Endothelial cell of umbilical vein (primary cell): Measurements from ENCODE around the gene CASKIN1.

ENCODE experiments used
- EZH2 ChIP-seq: IDR thresholded peaks from 2 replicates; pipeline ENCODE4 v1.6.1; 2012; ENCODE audit warnings: borderline replicate concordance, low read depth, mild to moderate bottlenecking, moderate library complexity, low read length, inconsistent platforms; ENCODE audit not compliant: severe bottlenecking
- FOS ChIP-seq: IDR thresholded peaks from 2 replicates; pipeline ENCODE4 v1.6.1; 2011; ENCODE audit warnings: mild to moderate bottlenecking, low read length, moderate library complexity, borderline replicate concordance; ENCODE audit not compliant: insufficient read depth
- GATA2 ChIP-seq: IDR thresholded peaks from 2 replicates; pipeline ENCODE4 v1.7.0; 2011; ENCODE audit warnings: low read depth, mild to moderate bottlenecking, moderate library complexity, mixed read lengths, low read length; ENCODE audit not compliant: insufficient read length, insufficient read depth
- MYC ChIP-seq: IDR thresholded peaks from one replicate; pipeline ENCODE4 v1.6.1; 2011; ENCODE audit warnings: mild to moderate bottlenecking, low read depth, low read length
- POLR2A ChIP-seq: IDR thresholded peaks from 2 replicates; pipeline ENCODE4 v1.6.1; 2012; ENCODE audit warnings: low read depth, mild to moderate bottlenecking, control low read depth, low read length
- POLR2AphosphoS5 ChIP-seq: IDR thresholded peaks from 2 replicates; pipeline ENCODE4 v1.6.1; 2012; ENCODE audit warnings: low read depth, mild to moderate bottlenecking, control low read depth, low read length, moderate library complexity; ENCODE audit not compliant: insufficient read depth
- TF ChIP-seq, protein P1 (sequence below), 2 donors: IDR thresholded peaks; 1 replicate in 1 of 2; 2 replicates in 1 of 2; pipeline ENCODE4 v1.5.1; 2011; ENCODE audit warnings: low read length in 2 of 2, mild to moderate bottlenecking in 2 of 2, moderate library complexity in 2 of 2, control low read depth in 1 of 2, inconsistent platforms in 1 of 2, low read depth in 1 of 2; ENCODE audit not compliant: insufficient read depth in 1 of 2; ENCODE audit errors: extremely low read depth in 1 of 2
- TF ChIP-seq, protein P2 (sequence below): IDR thresholded peaks from 2 replicates; pipeline ENCODE4 v1.6.1; 2011; ENCODE audit not compliant: insufficient read depth, insufficient read length

DNA sequence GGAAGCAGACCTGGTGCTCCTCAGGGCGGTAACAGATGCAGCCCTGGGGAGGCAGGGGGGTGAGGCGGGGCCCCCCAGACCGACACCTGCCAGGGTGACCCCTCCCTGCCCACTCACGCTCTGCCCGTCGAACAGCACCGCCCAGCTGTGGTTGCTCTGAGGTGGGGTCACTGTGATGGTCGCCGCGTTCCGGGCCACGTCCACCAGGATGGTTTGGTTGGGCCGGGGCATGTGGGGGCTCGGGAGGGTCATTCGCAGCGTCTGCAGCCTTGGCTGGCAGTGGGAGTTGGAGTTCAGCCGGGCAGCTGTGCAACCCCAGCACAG lies 13.6 kb upstream of the CASKIN1 start:
- TF ChIP-seq, protein P1, sequence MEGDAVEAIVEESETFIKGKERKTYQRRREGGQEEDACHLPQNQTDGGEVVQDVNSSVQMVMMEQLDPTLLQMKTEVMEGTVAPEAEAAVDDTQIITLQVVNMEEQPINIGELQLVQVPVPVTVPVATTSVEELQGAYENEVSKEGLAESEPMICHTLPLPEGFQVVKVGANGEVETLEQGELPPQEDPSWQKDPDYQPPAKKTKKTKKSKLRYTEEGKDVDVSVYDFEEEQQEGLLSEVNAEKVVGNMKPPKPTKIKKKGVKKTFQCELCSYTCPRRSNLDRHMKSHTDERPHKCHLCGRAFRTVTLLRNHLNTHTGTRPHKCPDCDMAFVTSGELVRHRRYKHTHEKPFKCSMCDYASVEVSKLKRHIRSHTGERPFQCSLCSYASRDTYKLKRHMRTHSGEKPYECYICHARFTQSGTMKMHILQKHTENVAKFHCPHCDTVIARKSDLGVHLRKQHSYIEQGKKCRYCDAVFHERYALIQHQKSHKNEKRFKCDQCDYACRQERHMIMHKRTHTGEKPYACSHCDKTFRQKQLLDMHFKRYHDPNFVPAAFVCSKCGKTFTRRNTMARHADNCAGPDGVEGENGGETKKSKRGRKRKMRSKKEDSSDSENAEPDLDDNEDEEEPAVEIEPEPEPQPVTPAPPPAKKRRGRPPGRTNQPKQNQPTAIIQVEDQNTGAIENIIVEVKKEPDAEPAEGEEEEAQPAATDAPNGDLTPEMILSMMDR (IDR thresholded peaks at IDR 0.05; ENCODE audit: extremely low read depth in 1 of 2, insufficient read depth in 1 of 2, low read depth in 1 of 2, low read length in 2 of 2): no peak
- TF ChIP-seq POLR2AphosphoS5 (no peak), EZH2 (no peak), POLR2A (no peak), FOS (no peak), GATA2 (no peak), MYC (no peak)
- TF ChIP-seq, protein P2, sequence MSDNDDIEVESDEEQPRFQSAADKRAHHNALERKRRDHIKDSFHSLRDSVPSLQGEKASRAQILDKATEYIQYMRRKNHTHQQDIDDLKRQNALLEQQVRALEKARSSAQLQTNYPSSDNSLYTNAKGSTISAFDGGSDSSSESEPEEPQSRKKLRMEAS: no peak
